ENCODE measurements around the gene OPA3.

OPA3 gene

DNA sequence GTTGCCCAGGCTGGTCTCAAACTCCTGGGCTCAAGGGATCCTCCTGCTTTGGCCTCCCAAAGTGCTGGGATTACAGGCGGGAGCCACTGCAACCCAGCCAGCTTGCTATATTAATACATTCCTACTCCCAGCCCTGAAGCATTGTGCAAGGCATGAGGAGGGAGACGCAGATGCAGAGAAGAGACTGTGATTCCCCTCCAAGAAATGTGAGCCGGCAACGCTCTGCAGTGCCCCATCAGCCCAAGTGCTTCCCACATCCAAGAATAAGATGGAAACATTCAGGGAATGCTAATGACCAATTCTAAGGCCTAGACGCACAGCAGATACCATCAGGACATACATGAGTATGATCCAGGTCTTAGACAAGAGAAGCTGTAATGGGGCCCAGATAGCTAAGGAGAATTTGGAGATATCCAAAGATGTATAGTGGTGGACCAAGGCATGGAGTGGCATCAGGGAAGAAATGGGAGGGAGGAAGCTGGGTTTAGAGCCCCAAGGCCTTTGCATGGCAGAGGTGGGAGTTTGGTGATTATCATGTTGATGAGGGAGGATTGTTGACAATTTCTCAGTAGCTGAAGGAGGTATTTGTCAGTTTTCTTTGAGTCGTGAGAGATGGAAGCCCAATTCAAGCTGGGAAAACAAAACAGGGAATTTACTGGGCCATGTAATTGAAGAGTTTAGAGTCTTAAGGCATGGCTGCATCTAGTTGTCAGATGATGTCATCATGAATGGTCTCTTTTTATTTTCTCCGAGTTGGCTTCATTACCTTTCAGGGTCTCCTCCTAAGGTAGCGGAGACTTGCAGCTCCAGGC lies 83.5 kb downstream of the OPA3 start:
- DNase-seq = no peak

DNA sequence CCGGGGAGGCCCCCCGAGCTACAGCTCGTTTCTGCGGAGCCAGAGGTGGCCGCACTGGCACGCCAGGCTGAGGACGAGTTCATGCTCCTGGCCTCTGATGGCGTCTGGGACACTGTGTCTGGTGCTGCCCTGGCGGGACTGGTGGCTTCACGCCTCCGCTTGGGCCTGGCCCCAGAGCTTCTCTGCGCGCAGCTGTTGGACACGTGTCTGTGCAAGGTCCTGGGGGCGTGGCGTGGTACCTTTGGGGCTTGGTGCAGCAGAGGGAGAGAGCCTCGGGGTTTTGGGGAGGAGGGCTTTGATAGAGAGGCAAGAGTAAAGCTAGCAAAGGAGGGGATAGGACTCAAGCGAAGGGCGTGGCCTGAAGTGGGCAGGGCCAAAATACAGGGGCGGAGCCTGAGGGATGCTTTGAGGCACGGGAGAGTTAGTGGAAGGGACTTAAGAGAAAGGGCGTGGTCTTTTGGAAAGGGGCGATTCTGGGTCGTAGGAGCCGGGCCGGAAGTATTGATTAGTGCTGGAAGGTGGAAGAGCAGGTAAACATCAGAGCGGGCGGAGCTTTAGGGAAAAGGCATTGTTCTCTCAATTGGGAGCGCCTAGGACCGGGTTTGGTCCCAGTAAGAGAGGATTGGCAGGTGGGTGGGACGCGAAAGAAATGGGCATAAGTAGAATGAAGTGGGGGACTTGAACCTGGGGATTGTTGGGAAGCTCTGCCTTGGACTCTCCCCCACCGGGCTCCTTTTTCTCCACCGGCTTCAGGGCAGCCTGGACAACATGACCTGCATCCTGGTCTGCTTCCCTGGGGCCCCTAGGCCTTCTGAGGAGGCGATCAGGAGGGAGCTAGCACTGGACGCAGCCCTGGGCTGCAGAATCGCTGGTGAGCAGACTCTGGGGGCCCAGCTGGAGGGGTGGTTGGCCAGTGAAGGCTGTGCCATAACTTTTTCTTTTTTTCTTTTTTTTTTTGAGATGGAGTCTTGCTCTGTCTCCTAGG lies 85.1 kb downstream of the OPA3 start:
- DNase-seq = no peak

DNA sequence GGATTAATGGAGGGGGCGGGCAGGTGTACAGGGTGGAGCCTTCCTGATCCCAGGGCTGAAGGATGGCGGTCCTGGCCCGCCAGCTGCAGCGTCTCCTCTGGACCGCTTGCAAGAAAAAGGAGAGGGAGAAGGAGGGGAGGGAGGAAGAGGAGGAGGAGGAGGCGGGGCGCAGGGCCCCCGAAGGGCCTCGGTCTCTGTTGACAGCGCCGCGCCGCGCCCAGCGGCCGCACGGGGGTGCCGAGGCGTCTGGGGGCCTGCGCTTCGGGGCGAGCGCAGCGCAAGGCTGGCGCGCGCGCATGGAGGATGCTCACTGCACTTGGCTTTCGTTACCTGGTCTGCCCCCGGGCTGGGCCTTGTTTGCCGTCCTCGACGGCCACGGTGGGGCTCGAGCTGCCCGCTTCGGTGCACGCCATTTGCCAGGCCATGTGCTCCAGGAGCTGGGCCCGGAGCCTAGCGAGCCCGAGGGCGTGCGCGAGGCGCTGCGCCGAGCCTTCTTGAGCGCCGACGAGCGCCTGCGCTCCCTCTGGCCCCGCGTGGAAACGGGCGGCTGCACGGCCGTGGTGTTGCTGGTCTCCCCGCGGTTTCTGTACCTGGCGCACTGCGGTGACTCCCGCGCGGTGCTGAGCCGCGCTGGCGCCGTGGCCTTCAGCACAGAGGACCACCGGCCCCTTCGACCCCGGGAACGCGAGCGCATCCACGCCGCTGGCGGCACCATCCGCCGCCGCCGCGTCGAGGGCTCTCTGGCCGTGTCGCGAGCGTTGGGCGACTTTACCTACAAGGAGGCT lies 86.0 kb downstream of the OPA3 start, which contains the start of gene PPM1N:
Gene PPM1N (plus strand): TSS at position 33 of the 785 bp plus-strand sequence. CDS start 30 bp downstream, at position 63.
- DNase-seq = no peak

DNA sequence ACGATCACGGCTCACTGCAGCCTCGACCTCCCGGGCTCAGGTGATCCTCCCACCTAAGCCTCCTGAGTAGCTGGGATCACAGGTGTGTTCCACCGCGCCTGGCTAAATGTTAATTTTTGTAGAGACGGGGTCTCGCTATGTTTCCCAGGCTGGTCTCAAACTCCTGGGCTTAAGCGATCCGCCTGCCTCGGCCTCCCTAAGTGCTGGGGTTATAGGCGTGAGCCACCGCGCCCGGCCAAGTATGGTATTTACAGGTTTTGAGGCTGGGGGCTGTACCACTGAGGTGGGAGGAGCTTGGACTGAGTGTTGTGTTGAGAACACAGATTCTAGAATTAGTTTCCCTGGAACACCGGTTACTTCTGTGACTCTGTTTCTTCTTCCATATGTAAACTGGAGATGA lies 86.8 kb downstream of the OPA3 start:
- no peak for DNase-seq

DNA sequence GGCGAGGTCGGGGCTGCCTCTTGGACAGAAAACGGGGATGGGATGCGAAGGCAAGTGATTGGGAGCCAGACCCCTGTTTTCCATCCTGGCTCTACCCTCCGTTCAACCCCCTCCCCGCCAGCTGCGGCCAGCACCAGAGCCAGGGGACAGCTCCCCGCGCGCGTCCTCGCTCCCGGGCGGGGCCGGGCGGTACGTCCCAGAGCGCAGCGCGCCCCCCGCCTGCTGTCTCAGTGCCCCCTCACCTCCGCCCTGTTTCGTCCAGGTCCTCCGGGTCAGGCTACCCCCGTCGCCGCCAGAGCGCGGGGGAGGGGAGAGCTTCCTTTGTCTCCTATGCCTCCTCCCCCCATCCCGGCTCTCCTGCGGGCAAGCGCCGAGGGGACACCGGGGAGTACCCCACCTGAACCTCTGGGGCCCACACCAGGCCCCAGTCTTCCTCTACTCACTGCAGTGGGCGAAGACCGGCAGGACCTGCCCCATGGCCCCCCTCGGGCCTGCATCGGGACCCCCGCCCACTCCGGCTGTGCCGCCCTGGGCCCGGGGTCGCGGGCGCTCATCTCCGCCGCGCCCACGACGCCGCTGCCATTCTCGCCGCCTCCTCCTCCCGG lies 88.2 kb downstream of the OPA3 start:
- no peak for DNase-seq

DNA sequence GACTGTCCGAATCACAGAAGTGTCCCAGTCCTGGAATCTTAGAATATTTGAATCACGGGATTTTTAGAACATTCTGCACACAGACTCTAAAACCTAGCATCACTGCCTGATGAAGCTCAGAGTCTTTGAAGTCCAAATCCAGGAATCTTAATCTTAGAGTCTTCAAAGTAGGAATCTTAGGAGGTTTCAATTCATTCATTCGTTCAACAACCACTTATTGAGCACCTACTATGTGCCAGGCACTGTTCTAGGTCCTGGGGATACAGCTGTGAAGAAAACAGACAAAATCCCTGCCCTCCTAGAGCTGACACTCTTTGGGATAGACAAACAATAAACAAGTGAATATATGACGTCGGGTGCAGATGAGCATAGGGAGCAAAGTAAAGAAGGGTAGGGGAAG lies 89.4 kb downstream of the OPA3 start:
- DNase-seq = no peak

DNA sequence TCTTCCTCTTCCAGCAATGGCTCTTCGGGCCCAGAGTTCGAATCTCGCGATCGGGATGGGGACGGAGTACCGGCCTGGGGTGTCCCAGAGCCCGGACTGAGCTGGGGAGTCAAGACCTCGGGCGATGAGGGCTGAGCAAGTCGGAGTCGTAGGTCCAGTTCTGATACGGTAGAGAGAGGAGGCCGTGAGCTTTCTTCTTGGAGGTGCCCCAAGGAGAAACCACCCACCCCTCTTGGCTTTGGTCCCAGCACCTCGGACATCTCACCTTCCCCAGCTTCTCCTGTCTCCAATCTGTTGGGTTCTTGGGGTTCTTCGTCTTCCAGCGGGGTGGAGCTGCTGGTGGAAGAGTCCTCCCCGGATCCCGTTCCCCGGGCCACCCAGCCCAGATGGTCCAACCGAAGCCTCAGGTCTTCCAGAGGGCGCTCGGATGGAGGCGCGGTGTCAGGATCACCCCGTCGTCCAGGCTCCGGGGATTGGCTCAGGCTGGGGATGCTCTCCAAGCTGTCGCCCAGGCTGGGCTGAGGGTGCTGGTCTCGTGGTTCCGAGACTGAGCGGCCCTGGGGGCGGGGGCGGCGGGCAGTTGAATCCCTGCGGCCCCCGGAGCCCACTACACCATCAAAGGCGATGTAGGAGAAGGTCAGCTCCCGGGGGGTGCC lies 90.2 kb downstream of the OPA3 start:
- DNase-seq = no peak

DNA sequence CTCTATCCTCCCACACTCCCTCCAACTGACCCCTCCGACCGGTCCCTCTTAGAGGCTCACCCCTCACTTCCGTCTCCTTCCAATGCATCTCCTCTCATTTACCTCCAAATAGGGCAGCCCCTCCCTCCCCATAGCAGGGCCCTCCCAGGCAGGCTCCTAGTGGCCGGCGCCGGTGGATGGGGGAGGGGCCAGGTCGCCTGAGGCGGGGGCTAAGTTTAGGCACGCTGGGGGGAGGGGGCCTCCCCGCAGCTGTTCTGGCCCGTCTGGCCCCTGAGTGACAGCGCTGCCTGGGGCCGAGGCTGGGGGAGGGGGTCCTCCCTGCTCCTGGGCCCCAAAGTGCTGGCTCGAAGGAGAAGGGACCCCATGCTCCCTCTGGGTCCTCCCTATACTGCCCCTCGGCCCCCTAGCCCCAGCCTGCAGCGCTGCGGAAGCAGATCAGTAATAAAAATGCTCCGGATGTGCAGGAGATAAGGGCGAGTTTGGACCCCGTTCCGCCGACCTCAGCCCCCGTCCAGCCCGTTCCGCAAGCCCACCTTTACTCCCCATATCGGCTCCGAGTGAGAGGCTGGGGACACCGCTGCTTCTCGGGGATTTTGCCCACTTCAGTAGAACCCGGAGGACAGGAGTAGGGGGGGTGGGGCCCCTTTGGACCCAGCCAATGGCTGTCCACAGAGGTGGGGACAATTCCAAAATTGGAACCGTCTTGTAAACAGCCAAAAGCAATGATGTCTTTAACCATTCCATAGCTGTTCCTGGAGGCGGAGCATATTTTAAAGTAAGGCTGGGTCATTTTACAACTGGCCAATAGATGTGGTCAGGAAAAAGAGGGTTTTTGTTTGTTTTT lies 91.8 kb downstream of the OPA3 start:
- no peak for DNase-seq

DNA sequence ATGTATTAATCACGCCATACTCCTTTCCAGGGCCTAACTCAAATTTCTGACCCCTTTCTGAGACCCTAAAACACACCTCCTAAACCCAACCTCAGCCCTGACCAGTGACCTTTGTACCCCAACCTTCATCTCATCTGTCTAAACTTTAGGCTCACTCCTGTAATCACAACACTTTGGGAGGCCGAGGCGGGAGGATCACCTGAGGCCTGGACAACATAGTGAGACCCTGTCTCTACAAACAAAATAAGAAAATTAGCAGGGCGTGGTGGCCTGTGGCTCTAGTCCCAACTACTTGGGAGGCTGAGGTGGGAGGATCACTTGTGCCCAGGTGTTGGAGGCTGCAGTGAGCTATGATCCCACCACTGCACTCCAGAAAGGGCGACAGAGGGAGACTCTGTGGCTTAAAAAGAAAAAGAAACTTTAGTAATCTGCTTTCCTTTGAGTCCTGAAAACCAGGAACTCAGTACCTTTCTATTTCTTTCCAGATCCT lies 92.4 kb downstream of the OPA3 start:
- DNase-seq = no peak

DNA sequence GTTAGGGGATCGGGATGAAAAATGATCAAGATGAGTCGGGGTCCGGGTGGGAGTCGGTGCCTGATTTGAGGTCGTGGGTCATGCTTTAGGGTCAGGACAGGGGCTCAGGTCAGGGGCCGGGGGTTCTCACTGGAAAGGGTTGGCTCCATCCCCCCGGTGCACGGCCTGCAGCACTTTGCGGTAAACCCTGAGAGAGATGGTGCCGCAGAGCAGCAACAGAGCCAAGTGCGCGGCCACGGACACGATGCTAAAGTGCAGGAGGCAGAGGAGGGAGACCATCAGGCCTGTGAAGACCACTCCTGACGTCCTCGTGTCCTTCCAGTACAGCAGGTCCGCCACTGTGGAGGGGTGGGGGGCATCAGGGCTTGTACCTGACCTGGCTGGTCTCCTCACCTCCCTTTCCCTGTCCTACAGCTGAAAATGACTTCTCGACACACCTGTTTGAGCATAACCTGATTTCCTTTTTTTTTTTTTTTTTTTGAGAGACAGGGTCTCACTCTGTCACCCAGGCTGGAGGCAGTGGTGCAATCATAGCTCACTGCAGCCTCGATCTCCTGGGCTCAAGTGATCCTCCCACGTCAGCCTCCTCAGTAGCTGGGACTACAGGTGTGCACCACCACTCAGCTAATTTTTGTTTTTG lies 95.3 kb downstream of the OPA3 start:
- no peak for DNase-seq

DNA sequence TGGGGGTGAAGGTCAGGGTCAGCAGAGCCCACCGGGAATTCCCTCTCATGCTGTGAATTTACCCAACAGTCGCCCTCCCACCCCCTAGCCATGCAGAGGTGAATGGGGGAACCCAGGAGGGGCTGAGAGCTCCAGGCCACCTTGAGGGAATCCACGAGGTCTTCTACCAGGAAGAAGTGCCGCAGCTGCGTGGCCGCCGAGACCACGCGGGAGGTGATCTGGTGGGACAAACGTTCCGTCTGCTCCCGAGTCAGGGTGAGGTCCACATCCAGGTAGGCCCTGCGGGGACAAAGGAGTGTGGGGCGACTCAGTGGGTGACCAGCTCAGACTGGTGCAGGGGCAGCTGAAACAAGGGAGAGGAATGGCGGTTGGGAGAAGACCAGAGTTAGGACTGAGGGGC lies 95.9 kb downstream of the OPA3 start:
- no peak for DNase-seq

DNA sequence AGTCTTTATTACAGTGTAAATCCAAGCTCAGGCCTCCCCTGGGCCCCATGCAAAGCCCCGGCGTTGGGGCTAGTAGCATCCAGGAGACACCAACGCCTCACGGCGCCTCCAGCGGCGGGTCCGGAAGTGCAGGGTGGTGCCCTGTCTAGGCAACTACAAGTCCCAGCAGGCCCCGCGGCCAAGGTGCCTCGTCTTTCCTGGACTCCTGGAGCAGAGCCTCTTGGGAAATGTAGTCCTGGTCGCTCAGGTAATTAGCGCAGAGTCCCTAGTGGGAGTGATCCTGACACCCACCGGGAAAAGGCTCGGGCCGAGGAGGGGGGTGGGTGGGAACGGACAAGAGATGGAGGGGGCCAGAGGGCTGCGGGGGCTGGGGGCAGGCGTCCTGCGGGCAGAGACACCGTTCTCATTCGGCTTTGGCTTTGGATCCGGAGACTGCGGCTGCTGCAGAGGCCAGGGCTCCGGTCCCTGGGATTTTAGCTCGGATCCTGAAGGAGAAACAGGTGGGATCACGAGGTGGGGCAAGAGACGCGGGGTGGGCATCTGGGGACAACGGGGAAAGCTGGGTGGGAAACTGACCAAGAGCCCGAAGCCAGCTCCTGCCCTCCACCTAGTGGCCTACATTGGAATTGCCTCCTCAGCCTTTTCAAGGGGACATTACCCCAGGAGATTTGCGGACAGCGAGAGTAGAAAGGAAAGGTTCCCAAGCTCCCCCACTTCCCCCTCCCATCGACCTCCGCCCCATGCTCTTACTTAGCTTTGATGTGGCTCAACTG lies 99.1 kb downstream of the OPA3 start:
- DNase-seq = peak; percentile 88 to 91

DNA sequence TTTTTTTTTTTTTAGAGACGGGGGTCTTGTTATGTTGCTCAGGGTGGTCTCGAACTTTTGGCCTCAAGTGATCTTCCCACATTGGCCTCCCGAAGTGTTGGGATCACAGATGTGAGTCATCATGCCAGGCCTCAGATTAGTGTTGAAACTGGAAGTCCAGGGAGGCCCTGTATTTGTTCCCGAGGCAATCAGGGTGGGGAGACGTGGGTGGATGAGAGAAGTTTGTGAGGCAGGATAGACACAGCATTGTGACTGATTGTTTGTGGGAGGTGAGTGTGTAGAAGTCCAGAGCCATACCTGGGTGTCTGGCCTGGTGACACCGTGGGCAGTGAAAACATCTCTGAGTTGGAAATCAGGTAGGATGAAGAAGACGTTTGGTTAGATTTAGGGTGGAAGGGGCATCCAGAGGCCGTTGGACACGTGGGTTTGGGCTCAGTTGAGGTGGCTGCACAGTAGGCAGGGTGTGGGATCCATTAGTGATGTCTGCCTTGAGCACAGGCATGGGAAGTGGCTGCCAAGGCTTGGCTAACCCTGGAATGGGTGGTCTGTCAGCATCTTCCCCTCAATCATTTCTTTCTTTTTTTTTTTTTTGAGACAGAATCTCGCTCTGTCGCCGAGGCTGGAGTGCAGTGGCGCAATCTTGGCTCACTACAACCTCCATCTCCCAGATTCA lies 100.2 kb downstream of the OPA3 start:
- DNase-seq = no peak

DNA sequence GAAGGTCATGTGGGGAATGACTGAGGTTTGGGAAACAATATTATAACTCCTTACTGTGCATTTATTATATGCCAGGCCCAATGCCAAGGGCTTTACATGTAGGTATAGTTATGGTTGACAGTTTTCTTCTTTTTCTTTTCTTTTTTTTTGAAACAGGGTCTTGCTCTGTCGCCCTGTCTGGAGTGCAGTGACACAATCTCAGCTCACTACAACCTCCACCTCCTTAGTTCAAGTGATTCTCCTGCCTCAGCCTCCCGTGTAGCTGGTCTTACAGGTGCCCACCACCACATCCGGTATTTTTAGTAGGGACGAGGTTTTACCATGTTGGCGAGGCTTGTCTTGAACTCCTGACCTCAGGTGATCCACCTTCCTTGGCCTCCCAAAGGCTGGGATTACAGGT lies 101.6 kb downstream of the OPA3 start:
- DNase-seq = no peak

DNA sequence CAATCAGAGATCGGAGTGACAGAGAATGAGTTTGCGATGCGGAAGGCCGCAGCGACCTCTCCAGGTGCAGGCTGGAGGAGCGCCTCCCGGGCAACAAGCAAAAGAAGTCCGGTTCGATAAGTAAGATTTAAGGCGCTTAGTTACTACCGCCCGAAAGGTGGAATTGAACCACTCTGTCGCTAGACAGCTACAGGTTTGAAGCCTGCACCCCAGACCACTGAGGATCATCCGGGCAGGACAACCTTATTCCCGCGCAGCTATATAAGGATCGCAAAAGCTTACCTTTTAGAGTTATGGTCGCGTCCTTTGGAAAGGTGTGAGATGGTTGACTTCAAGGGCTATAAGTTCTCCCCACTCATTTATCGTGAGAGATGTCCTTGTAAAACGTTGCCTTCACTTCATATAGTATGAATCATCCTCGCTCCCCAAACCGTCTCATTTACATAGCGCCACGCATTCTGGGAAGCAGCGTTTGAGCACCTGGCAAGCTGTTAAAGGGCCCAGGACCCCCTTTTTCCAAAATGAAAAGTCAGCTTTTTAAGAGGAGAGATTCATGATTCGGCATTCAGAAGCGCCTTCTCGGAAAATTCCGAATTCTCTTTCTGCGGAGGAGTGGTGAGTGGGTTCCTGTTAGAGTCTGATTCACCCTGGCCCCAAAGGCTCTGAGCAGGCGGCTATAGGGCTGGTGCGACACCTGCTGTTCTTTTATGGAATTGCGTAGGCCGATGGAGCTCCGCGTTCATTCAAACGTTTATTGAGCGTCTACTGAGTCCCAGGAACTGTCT lies 106.0 kb downstream of the OPA3 start:
- DNase-seq = peak; percentile 92

DNA sequence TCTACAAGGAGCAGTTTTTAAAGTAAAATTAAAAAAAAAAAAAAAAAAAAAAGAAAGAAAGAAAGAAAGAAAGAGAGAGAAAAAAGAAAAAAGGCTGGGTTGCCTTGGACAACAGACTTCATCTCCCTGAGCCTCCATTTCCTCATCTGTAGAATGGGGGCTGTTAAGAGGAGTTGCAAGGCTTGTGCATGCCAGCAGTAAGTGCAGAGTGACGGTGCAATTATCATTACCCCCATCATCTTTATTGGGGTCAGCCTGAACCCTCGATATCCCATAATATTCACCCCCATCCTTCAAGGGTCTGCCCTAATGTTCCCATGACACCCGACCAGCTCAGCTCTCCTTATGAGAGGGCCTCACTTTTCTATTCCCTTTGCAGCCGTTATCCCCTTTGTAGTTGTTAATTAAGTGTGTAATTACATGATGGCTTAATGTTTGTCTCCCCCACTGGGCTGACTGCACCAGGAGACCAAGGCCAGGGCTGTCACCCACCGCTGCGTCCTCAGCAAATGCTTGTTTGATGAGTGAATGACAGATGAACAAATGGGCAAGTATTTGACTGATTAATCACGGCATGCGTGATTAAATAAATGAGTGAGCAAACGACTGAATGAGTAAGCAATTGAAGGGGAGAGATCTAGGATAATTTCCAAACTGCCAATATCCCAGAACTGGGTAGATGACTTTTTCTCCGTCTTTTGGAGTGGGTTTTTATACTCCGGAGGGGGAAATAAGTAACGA lies 106.7 kb downstream of the OPA3 start:
- no peak for DNase-seq
